ENCODE data around the gene CCL7.

CCL7 gene

DNA sequence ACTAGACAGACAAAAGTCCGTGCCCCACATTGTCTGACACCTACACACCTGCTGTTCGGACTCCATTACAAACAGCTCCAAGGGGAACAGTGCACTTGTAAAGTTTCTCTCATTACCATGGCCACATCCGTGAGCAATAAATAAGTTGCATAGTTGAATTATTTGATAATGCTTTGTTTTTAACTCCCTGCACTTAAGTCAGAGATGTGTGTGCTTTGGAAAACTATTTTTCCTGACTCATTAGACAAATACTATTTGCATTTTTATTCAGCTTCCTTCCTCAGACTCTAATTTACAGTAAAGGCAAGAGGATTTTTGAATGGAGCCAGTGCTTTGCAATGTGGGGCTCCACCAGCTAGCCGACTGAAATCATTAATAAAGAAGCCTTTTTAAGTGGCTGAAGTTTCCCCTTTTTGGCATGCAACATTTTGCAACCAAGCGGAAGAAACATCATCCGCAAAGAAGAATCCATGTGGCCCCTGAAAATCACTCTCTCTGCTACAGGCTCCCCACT lies 21.5 kb upstream of the CCL7 start:
- DNase-seq, result no peak

DNA sequence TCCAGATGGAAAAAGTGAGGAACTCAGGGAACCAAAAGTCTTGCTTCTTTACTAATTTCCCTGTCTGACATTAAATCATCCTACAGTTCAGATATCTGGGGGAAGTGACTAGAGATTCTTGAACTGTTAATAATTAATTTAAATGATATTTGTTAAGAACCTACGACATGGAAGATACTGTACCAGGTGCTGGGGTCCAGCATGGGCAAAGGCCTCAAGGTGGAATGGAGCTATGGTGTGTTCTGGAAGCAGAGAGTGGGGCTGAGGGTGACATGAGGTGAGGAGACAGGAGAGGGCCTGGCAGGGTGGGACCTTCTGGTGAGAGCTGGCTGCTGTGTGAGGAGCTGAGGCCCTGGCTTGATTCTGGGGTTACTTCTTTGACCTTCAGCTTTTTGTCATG lies 21.0 kb upstream of the CCL7 start:
- DNase-seq, result no peak

DNA sequence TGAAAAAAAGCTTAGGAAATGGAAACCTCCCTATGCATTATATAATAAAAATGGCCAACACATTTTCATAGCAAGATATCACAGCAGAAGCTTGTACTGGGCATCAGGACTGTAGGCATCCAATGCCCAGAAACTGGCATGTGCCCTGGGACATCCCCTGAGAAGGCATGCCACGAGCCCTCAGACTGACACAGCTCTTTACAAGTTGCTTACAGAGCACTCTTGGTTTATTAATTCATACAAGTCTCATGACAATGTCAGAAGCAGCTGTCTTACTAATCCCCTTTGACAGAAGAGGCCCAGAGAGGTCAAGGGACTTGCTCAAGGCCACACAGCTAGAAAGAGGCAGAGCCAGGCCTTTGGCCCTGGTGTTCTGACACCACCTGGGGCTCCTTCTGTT lies 20.5 kb upstream of the CCL7 start:
- no peak for DNase-seq

DNA sequence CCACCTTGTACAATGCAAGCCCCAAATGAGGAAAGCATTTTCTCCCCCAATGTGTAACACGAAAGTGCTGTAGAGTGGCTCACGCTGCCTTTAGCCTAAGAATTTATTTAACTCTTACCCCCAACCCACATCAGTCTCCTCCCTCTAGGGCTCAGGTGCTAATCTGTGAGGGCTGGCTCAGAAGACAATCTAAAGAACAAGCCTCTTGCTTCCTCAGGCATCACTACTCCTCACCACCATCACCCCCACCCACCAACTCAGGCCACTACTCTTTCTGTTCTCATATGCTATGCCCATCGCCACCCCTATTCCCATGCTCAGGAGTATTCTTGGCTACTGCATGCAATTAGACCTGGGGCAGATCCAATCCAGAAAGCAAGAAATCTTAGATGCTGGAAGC lies 18.8 kb upstream of the CCL7 start:
- DNase-seq, result no peak

DNA sequence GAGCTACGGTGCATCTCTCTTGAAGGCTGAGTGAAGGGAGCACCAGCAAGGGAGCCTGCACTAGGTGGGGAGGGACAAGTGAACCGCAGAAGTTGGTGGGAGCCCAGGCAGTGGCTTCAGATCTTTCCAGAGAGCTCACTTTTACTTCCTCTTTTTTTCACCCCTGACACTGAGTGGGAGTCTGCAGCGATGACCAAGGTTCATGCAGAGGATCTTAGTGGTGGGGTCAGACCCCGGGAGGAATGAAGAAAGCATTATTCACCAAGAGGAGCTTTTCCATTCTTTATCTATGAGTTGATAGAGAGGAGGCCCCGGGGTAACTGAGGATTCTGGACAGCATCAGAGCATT lies 18.0 kb upstream of the CCL7 start:
- no peak for DNase-seq

DNA sequence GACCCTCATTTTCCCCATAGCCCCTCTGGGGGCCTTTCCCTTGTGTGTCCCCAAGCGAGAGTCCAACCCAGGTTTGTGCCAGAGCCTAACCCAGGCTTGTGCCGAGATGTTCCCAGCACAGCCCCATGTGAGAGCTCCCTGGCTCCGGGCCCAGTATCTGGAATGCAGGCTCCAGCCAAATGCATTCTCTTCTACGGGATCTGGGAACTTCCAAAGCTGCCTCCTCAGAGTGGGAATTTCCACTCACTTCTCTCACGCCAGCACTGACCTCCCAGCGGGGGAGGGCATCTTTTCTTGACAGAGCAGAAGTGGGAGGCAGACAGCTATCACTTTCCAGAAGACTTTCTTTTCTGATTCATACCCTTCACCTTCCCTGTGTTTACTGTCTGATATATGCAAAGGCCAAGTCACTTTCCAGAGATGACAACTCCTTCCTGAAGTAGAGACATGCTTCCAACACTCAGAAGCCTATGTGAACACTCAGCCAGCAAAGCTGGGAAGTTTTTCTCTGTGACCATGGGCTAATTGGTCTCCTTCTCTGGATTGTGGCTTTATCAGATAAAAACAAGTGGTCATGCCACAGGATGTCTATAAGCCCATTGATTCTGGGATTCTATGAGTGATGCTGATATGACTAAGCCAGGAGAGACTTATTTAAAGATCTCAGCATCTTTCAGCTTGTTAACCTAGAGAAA lies 17.4 kb upstream of the CCL7 start:
- DNase-seq, result no peak

DNA sequence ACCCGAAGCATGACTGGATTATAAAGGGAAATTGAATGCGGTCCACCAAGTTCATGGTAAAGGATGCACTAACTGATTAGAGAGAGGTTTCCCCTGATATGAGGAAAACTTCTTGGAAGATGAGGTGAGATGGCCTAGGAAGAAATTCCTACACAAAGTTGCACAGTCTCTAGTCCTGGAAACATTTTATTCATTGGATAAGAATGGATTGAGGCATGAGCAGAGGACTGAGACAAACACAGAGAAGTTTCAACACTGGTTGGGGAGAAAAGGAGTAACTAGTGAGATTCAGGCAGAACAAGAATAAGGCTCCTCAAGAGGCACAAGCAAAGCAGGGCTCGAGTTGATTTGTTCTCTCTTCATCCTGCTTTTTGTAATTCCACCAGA lies 16.9 kb upstream of the CCL7 start:
- DNase-seq, result no peak

DNA sequence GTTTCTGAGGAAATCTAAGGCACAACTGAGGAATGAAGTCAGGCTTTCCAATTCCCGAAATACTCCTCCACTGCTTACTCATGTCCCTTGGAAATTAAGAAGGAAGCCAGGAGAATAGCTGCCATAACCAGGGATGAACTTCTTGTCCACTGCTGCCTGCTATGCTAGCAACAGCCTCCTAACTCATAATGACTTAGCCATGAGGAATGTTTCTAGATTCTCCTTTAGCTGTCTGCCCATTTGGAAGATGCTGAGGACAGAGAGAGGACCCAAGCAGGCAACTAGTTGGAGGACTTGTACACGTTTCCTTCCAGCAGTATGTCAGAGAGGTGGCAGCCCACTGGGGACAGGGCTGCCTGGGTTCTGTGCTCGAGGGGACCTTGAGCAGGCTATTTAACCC lies 15.9 kb upstream of the CCL7 start:
- no peak for DNase-seq

DNA sequence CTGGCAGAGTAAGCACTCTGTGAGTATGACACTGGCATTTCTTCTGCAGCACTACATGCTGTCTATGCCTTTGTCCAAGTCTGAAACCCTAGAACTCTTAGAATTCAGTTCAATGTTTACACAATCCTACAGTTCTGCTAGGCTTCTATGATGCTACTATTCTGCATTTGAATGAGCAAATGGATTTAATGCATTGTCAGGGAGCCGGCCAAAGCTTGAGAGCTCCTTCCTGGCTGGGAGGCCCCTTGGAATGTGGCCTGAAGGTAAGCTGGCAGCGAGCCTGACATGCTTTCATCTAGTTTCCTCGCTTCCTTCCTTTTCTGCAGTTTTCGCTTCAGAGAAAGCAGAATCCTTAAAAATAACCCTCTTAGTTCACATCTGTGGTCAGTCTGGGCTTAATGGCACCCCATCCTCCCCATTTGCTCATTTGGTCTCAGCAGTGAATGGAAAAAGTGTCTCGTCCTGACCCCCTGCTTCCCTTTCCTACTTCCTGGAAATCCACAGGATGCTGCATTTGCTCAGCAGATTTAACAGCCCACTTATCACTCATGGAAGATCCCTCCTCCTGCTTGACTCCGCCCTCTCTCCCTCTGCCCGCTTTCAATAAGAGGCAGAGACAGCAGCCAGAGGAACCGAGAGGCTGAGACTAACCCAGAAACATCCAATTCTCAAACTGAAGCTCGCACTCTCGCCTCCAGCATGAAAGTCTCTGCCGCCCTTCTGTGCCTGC lies 15.2 kb upstream of the CCL7 start, which contains the start of gene CCL2:
CCL2 (plus strand) TSS at position 635 of the 730 bp plus-strand sequence; CDS start at position 700, 65 bp downstream.
- DNase-seq, result no peak

DNA sequence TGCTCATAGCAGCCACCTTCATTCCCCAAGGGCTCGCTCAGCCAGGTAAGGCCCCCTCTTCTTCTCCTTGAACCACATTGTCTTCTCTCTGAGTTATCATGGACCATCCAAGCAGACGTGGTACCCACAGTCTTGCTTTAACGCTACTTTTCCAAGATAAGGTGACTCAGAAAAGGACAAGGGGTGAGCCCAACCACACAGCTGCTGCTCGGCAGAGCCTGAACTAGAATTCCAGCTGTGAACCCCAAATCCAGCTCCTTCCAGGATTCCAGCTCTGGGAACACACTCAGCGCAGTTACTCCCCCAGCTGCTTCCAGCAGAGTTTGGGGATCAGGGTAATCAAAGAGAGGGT lies 14.7 kb upstream of the CCL7 start:
- no peak for DNase-seq

DNA sequence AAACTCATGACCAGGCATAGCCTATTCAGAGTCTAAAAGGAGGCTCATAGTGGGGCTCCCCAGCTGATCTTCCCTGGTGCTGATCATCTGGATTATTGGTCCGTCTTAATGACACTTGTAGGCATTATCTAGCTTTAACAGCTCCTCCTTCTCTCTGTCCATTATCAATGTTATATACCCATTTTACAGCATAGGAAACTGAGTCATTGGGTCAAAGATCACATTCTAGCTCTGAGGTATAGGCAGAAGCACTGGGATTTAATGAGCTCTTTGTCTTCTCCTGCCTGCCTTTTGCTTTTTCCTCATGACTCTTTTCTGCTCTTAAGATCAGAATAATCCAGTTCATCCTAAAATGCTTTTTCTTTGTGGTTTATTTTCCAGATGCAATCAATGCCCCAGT lies 14.2 kb upstream of the CCL7 start:
- no peak for DNase-seq

DNA sequence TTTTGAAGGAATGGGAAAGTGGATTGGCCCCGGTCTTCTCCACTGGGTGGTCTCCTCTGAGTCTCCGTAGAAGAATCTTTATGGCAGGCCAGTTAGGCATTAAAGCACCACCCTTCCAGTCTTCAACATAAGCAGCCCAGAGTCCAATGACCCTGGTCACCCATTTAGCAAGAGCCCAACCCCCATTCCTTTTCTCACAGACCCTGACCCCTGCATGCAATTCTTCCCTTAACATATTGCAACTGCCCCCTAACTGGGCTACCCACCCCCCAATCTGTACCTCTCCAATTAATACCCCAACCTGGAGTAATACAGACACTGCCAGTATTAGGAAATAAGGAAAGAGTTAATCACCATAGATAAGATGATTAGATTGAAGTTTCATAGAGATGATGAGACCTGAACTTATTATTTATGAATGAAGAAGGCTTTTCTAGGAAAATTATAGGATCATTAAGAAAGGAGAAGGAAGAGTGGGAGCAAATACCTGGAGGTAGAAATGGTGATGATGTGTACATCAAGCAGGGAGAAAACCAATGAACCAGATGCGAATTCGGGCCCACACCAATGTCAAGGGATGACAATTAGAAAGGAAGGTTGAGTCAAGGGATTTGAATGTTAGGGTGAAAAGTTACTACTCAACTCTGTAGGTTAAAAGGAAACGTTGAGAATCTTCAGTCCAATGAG lies 12.6 kb upstream of the CCL7 start:
- no peak for DNase-seq

DNA sequence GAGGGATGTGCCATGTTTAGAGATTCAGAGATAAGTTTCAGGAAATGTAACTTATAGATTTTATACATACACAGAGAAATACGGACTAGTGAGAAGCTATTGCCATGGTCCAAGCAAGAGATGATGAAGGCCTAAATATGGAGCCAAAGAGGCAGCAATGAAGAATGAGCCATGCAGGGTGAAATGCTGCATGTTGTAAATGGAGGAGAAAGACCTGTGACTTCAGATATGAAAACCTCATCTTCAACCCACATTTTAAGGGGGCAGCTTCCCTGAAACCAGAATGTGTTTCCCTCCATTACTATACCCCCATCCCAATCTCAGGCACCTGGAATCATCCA lies 12.1 kb upstream of the CCL7 start:
- DNase-seq, result no peak

DNA sequence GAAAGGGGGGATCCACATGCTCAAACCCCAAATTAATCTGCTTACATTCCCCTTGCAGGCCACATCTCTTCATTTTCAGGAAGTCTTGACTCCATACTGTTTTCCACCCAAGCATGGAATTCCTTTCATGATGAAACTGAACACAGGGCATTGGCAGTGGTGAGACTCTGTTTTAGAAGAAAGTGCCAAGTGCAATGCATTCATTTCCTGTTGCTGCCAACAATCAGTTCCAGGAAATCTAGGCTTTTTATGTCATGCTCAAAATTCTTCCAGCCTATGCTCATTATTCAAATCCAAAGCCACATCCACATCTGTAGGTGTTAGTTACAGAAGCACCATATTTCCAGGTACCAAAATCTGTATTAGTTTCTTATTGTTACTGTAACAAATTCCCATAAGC lies 10.9 kb upstream of the CCL7 start:
- no peak for DNase-seq

DNA sequence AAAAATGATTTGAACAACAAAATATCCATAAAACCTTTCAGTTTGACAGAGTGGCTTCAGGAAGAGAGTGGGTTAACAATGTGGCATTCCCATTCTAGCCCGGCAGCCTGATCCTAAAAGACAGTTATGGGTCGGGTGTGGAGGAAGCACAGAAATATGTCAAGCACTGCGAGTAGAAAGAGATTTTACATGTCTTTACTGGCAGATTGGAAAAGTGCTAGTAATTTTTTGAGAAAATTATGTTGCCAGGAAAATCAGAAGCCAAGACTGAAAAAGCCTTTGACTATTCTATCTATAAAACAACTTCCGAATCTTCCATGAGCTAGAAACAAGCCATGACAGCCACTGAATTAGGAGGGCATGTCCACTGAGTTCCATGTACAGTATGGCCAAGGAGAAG lies 9.2 kb upstream of the CCL7 start:
- no peak for DNase-seq

DNA sequence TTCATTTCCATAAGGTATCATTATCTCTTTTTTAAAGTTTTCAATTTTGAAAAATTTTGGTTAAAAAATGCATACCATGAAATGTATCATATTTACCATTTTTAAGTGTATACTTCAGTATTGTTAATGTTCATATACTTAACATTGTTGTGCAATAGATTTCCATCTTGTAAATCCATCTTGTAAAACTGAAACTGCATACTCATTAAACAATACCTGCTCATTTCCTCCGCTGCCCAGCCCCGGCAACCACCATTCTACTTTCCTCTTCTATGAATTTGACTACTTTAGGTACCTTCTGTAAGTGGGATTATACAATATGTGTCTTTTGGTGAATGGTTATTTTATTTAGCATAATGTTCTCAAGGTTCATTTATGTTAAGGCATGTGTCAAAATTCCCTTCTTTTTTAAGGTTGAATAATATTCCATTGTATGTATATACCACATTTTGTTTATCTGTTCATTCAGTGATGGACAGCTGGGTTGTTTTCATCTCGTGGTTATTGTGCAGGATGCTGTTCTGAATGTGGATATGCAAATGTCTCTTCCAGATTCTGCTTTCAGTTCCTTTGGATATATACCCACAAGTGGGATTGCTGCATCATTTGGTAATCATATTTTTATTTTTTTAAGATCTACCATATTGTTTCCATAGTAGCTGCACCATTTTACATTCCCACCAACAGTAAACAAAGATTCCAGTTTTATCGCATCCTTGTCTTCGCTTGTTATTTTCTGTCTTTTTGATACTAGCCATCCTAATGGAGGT lies 8.3 kb upstream of the CCL7 start:
- no peak for DNase-seq

DNA sequence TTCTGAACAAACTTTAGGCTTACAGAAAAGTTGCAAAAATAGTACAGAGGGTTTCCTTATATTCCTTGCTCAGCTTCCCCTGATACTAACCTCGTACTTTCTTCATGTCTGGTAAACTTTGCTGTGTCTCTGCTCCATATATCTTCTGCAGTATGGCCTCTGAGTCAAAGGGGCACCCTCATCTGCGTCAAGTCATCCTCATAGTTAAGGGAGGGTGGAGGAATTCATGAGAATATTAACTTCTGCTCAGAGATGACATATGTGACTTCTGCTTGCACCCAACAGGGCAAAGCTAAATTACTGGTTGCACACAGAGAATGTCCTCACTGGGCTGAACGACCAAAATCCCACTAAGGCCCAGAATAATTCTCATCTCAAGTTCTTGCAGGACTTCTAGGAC lies 4.3 kb upstream of the CCL7 start:
- no peak for DNase-seq

DNA sequence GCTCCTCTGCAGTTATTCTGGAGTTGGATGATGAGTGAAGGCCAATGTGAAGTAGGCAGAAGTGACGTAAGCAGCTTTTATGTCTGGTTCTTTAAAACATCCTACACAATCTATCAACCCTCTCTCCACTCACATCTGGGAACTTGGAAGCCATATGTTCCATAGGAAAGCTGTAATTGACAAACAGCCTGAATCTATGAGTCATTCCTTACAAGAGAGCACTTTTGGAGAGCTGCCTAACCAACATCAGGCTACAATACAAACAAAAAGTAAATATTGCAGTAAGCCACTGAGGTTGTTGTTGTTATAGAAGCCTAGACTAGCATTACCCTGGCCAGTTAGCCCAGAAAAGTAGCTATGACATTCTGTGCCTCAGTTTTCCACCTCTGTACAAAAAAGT lies 5.9 kb downstream of the CCL7 start:
- no peak for DNase-seq

DNA sequence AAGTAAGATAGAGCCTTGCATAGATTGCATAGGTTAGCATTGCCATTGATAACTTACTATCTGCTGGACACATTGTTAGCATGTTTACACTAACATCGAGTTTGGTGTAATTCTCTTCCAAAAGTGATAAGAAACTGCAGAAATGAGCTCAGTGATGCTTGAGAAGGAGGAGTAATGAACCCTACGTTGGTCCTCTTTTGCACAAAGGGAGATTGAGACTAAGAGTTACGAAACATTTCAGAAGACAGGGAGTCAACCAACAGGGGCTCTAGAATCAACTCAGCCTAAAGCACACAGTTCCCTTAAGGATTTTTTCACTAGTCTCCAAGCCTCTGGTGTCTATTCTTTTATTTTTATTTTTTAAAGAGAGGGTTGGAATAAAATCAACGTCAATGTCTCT lies 6.8 kb downstream of the CCL7 start:
- DNase-seq, result no peak

DNA sequence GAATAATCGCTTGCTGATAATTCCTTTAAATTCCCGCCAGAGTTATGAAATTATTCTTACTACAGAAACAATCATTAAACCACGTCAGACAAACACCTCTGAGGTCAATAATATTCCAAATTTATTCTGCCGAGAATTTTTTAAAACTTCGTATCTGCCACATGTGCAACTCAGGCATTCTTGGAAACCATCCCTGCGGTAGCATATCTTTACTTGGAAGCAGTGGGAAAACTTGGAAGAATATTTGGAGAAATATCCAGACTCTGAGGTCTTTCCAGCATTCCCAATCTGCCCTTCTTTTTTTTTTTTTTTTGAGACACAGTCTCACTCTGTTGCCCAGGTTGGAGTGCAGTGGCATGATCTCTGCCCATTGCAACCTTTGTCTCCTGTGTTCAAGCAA lies 13.6 kb downstream of the CCL7 start:
- DNase-seq, result no peak

DNA sequence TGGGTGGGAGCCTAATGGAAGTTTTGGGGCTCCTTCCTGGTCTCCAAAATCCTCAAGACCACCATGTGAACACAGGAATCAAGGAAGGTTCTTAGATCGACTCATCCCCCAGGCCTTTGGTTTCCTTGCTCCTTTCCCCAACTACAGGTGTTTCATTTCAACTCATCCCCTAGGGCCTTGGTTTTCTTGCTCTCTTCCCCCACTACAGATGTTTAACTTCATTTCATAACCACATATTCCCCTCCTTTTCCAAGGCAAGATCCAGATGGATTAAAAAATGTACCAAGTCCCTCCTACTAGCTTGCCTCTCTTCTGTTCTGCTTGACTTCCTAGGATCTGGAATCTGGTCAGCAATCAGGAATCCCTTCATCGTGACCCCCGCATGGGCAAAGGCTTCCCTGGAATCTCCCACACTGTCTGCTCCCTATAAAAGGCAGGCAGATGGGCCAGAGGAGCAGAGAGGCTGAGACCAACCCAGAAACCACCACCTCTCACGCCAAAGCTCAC lies 15.3 kb downstream of the CCL7 start, which contains the start of gene CCL11:
CCL11 (plus strand) TSS at position 457 of the 507 bp plus-strand sequence. CDS start 67 bp downstream, outside the sequence.
- no peak for DNase-seq

DNA sequence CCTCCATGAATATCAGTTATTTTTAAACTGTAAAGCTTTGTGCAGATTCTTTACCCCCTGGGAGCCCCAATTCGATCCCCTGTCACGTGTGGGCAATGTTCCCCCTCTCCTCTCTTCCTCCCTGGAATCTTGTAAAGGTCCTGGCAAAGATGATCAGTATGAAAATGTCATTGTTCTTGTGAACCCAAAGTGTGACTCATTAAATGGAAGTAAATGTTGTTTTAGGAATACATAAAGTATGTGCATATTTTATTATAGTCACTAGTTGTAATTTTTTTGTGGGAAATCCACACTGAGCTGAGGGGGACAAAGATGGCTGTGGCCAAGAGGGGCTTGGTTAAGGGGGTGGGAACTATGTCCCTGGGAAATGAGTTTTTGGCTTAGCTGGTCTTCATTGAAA lies 17.9 kb downstream of the CCL7 start:
- DNase-seq, result no peak

DNA sequence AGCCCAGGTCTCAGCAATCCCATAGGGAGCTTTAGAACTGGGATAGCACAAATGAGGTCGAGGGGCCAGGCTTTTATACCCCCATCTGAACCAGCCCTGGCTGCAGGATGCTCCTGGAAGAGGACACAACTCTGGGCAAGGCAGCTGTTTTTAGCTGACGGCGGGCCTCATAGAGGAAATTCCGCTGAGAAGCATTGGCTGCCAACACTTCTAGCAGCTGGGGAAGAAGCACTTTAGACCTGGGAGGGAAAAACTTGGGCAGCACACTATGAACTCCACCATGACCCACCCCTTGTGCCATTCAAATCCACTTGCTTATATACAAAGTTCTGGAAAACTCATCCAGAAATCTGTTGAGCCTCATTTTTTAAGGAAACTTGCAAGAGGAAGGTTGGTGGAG lies 20.6 kb downstream of the CCL7 start:
- no peak for DNase-seq

Measured in NCI-H146 (cell line).